ENCODE measurements around the gene PDE2A. TPM values are rescaled to one million over a fixed set of nuclear protein-coding genes. Genes with fewer than 3 reads are reported as not detected.

Gene PDE2A
- total and polyA plus RNA-seq, 2 of the 4 experiments (the other 2 are of a cell fraction), result 0.02 TPM; not detected in 1

GRCh38 chr11:72641522-72642042 lies 32.6 kb downstream of the PDE2A start:
- H4K5ac ChIP-seq (ENCODE audit: low read depth, low read length), result no peak overlapping the region
- H3K27me3 ChIP-seq (ENCODE audit: control insufficient read depth, insufficient read depth, low read length), result peaks cover 60% of the 10 kb centered on the region
- ChIA-PET POLR2A (ENCODE audit: unreplicated experiment) (no interaction called here), CTCF (interaction anchor here (0.5 kb wide), 1 partner anchor 185 kb away, joined by 3 read pairs; no protein-coding TSS in a partner anchor)
- no TSS peak for BruUV-seq (replicated peaks)
- DNase-seq, result no peak
- no peak overlapping the region for H4K8ac ChIP-seq (ENCODE audit: low read depth in 2 of 2, low read length in 2 of 2)
- H3K79me1 ChIP-seq (ENCODE audit: low read depth in 1 of 2, low read length in 2 of 2), result no peaks in the 10 kb centered on the region
- intact Hi-C loops (cut with micrococcal nuclease) (no loop called here), in situ Hi-C loops (cut with MboI; ENCODE audit: low sequenced_read_pairs) (loop anchor here (10.0 kb wide), 2 partner anchors 57 to 167 kb away; no protein-coding TSS in a partner anchor), dilution Hi-C loops (cut with HindIII; ENCODE audit: low sequenced_read_pairs, unreplicated experiment) (no loop called here)
- H2BK120ac ChIP-seq (ENCODE audit: low read depth, low read length), result no peak overlapping the region
- no peak overlapping the region for H2BK5ac ChIP-seq (ENCODE audit: low read depth, low read length, poor library complexity, severe bottlenecking)
- ATAC-seq (ENCODE audit: low read depth), result no peak
- no peak overlapping the region for H3K9ac ChIP-seq (ENCODE audit: low read depth, low read length)
- H2BK20ac ChIP-seq (ENCODE audit: low read depth, low read length), result no peak overlapping the region
- no peak overlapping the region for H3K23ac ChIP-seq (ENCODE audit: low read depth, low read length)
- no peak overlapping the region for H2AK9ac ChIP-seq (replicated peaks; ENCODE audit: low read depth, low read length, poor library complexity)
- no peaks in the 10 kb centered on the region for H4K20me1 ChIP-seq (ENCODE audit: insufficient read depth, low read length)
- H3K9me3 ChIP-seq (ENCODE audit: control insufficient read depth, insufficient read depth, low read length), result 0 out of 2 replicates have a peak, but pooled peaks cover 2% of the 10 kb centered on the region
- no peak overlapping the region for H2AFZ ChIP-seq (replicated peaks; ENCODE audit: low read length, poor library complexity)
- no peak overlapping the region for H3K27ac ChIP-seq (ENCODE audit: insufficient read depth, low read length)
- H2AK5ac ChIP-seq (ENCODE audit: low read depth, low read length), result no peak overlapping the region
- 19% methylated on average over 7 of the region's 12 CpGs; no CpG with 5 or more reads in 1 of the 2 experiments for WGBS, 2 experiments (ENCODE audit: extremely low coverage in 2 of 2, insufficient read length in 1 of 2)
- H3K9me1 ChIP-seq (ENCODE audit: insufficient read depth, low read length), result no peaks in the 10 kb centered on the region
- no peaks in the 10 kb centered on the region for H3K36me3 ChIP-seq (ENCODE audit: control insufficient read depth, insufficient read depth, low read length)
- no peak overlapping the region for H4K91ac ChIP-seq (ENCODE audit: insufficient read depth, low read depth, low read length)
- H3K56ac ChIP-seq (ENCODE audit: extremely low read depth, insufficient read depth, low read length), result no peak overlapping the region
- no peak overlapping the region for H3K4ac ChIP-seq (ENCODE audit: low read depth, low read length)
- H3K18ac ChIP-seq (ENCODE audit: low read depth, low read length), result no peak overlapping the region
- peaks cover 2% of the 10 kb centered on the region; the same call in 1 of the 2 replicates for H3K4me1 ChIP-seq (ENCODE audit: control insufficient read depth, insufficient read depth, low read length)
- H3K4me3 ChIP-seq (ENCODE audit: insufficient read depth, low read depth, low read length), result no peak overlapping the region
- H2BK15ac ChIP-seq (ENCODE audit: low read depth, low read length), result no peak overlapping the region
- no peak overlapping the region for H3K14ac ChIP-seq (replicated peaks; ENCODE audit: low read depth, low read length)
- H3K4me2 ChIP-seq (ENCODE audit: low read depth, low read length), result peak overlapping the region; percentile 54
- TF ChIP-seq RFX5 (IDR thresholded peaks at IDR 0.05; ENCODE audit: low read depth, low read length), result no peak
- TF ChIP-seq SMC3 (IDR thresholded peaks at IDR 0.05; ENCODE audit: low read depth, low read length), result no peak
- TF ChIP-seq CHD1 (IDR thresholded peaks at IDR 0.05; ENCODE audit: low read depth, low read length), result no peak
- TF ChIP-seq, protein P1, sequence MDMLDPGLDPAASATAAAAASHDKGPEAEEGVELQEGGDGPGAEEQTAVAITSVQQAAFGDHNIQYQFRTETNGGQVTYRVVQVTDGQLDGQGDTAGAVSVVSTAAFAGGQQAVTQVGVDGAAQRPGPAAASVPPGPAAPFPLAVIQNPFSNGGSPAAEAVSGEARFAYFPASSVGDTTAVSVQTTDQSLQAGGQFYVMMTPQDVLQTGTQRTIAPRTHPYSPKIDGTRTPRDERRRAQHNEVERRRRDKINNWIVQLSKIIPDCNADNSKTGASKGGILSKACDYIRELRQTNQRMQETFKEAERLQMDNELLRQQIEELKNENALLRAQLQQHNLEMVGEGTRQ (IDR thresholded peaks at IDR 0.05; ENCODE audit: low read depth, low read length), result no peak
- no peak for TF ChIP-seq CEBPB (IDR thresholded peaks at IDR 0.05; ENCODE audit: low read depth, low read length)

Data from IMR-90 (cell line).